Iris pigment epithelial cell (primary cell): ENCODE results near the gene FLNB.

Experiments used
- DNase-seq: peaks from one replicate; pipeline ENCODE4 v3.0.0-alpha.2; 2011; ENCODE audit warnings: low read depth

FLNB gene

GRCh38 chr3:58106061-58106460, 97.8 kb downstream of the FLNB start:
- DNase-seq: no peak

- DNase-seq: no peak
Measured at GRCh38 chr3:58106640-58107039, 98.4 kb downstream of the FLNB start.

- DNase-seq: no peak
Measured at GRCh38 chr3:58107597-58107996, 99.4 kb downstream of the FLNB start.

- no peak for DNase-seq
Measured at GRCh38 chr3:58109752-58110151, 101.5 kb downstream of the FLNB start.

- no peak for DNase-seq
Measured at GRCh38 chr3:58111513-58112184, 103.4 kb downstream of the FLNB start.

GRCh38 chr3:58112185-58112535, 103.9 kb downstream of the FLNB start:
- no peak for DNase-seq

GRCh38 chr3:58115175-58115574, 107.0 kb downstream of the FLNB start:
- DNase-seq: no peak

GRCh38 chr3:58116161-58116955, 108.1 kb downstream of the FLNB start:
- no peak for DNase-seq

GRCh38 chr3:58116985-58117384, 108.8 kb downstream of the FLNB start:
- DNase-seq: peak; percentile 30

- peak; percentile 66 for DNase-seq
Measured at GRCh38 chr3:58117561-58118181, 109.4 kb downstream of the FLNB start.

- DNase-seq: no peak
Measured at GRCh38 chr3:58119186-58119585, 111.0 kb downstream of the FLNB start.

- peak; percentile 15 for DNase-seq
Measured at GRCh38 chr3:58120075-58120812, 112.0 kb downstream of the FLNB start.

- DNase-seq: no peak
Measured at GRCh38 chr3:58121183-58121582, 113.0 kb downstream of the FLNB start.

- no peak for DNase-seq
Measured at GRCh38 chr3:58122936-58123700, 114.9 kb downstream of the FLNB start.

GRCh38 chr3:58124387-58124786, 116.2 kb downstream of the FLNB start:
- DNase-seq: no peak

GRCh38 chr3:58129041-58129770, 121.0 kb downstream of the FLNB start:
- no peak for DNase-seq

GRCh38 chr3:58130591-58130990, 122.4 kb downstream of the FLNB start:
- no peak for DNase-seq

- no peak for DNase-seq
Measured at GRCh38 chr3:58131101-58131825, 123.0 kb downstream of the FLNB start.

- DNase-seq: no peak
Measured at GRCh38 chr3:58132850-58133249, 124.6 kb downstream of the FLNB start.

GRCh38 chr3:58134468-58134867, 126.2 kb downstream of the FLNB start:
- DNase-seq: no peak
